ENCODE measurements around the gene SIX1.

The SIX1 gene

GRCh38 chr14:60655119-60655897, 6.0 kb upstream of the SIX1 start:
- DNase-seq = no peak

GRCh38 chr14:60654334-60654821, 5.1 kb upstream of the SIX1 start:
- no peak for DNase-seq

GRCh38 chr14:60653701-60654161, 4.5 kb upstream of the SIX1 start:
- DNase-seq = no peak

GRCh38 chr14:60652674-60653651, 3.7 kb upstream of the SIX1 start:
- peak in 1 of 2 experiments; percentile 75 for DNase-seq

- peak in 1 of 2 experiments; percentile 72 for DNase-seq
Observed at GRCh38 chr14:60651796-60652673, 2.8 kb upstream of the SIX1 start.

- no peak for DNase-seq
Observed at GRCh38 chr14:60651086-60651795, 2.0 kb upstream of the SIX1 start.

GRCh38 chr14:60650373-60650961, 1.2 kb upstream of the SIX1 start:
- DNase-seq = no peak

- DNase-seq = peak in 1 of 2 experiments; percentile 78
Observed at GRCh38 chr14:60649875-60650372, 647 bp upstream of the SIX1 start.

GRCh38 chr14:60648249-60648933, 886 bp downstream of the SIX1 start:
- DNase-seq = no peak

- no peak for DNase-seq
Observed at GRCh38 chr14:60647837-60648248, 1.4 kb downstream of the SIX1 start.

GRCh38 chr14:60647081-60647836, 2.0 kb downstream of the SIX1 start:
- no peak for DNase-seq

- DNase-seq = no peak
Observed at GRCh38 chr14:60646226-60646818, 3.0 kb downstream of the SIX1 start.

GRCh38 chr14:60645126-60645741, 4.0 kb downstream of the SIX1 start:
- no peak for DNase-seq

GRCh38 chr14:60644666-60645065, 4.6 kb downstream of the SIX1 start:
- no peak for DNase-seq

- DNase-seq = no peak
Observed at GRCh38 chr14:60643463-60644314, 5.6 kb downstream of the SIX1 start.

- no peak for DNase-seq
Observed at GRCh38 chr14:60643141-60643462, 6.2 kb downstream of the SIX1 start.

GRCh38 chr14:60642270-60643140, 6.8 kb downstream of the SIX1 start:
- DNase-seq = no peak

All from NCI-H187 (cell line).